ENCODE results near the gene ZBTB4. TPM values are rescaled to one million over a fixed set of nuclear protein-coding genes. Genes with fewer than 3 reads are reported as not detected.

The ZBTB4 gene
- 65.6 TPM for polyA plus RNA-seq
- long read RNA-seq, donor 1, full-length matches to known transcripts, result 4 of 16 reads
- long read RNA-seq, donor 1, partial matches to known transcripts, result 12 of 16 reads
- long read RNA-seq, donor 1, other reads (novel, unspliced or antisense), result 0 of 16 reads
- long read RNA-seq, donor 2, full-length matches to known transcripts, result 9 of 1,129 reads
- long read RNA-seq, donor 2, partial matches to known transcripts, result 781 of 1,129 reads
- long read RNA-seq, donor 2, other reads (novel, unspliced or antisense), result 339 of 1,129 reads
- long read RNA-seq, donor 3, result 0 reads
- long read RNA-seq, donor 4, full-length matches to known transcripts, result 2 of 33 reads
- long read RNA-seq, donor 4, partial matches to known transcripts, result 31 of 33 reads
- long read RNA-seq, donor 4, other reads (novel, unspliced or antisense), result 0 of 33 reads
- long read RNA-seq, donor 5, full-length matches to known transcripts, result 4 of 4 reads
- long read RNA-seq, donor 5, partial matches to known transcripts, result 0 of 4 reads
- long read RNA-seq, donor 5, other reads (novel, unspliced or antisense), result 0 of 4 reads
- long read RNA-seq, donor 6, full-length matches to known transcripts, result 6 of 764 reads
- long read RNA-seq, donor 6, partial matches to known transcripts, result 733 of 764 reads
- long read RNA-seq, donor 6, other reads (novel, unspliced or antisense), result 25 of 764 reads
- long read RNA-seq, donor 7, full-length matches to known transcripts, result 1 of 13 reads
- long read RNA-seq, donor 7, partial matches to known transcripts, result 12 of 13 reads
- long read RNA-seq, donor 7, other reads (novel, unspliced or antisense), result 0 of 13 reads
- long read RNA-seq, donor 8, full-length matches to known transcripts, result 1 of 23 reads
- long read RNA-seq, donor 8, partial matches to known transcripts, result 22 of 23 reads
- long read RNA-seq, donor 8, other reads (novel, unspliced or antisense), result 0 of 23 reads
- long read RNA-seq, donor 9, full-length matches to known transcripts, result 4 of 14 reads
- long read RNA-seq, donor 9, partial matches to known transcripts, result 10 of 14 reads
- long read RNA-seq, donor 9, other reads (novel, unspliced or antisense), result 0 of 14 reads
- long read RNA-seq, donor 10, full-length matches to known transcripts, result 5 of 1,188 reads
- long read RNA-seq, donor 10, partial matches to known transcripts, result 871 of 1,188 reads
- long read RNA-seq, donor 10, other reads (novel, unspliced or antisense), result 312 of 1,188 reads
- long read RNA-seq, donor 11, full-length matches to known transcripts, result 2 of 7 reads
- long read RNA-seq, donor 11, partial matches to known transcripts, result 5 of 7 reads
- long read RNA-seq, donor 11, other reads (novel, unspliced or antisense), result 0 of 7 reads

GRCh38 chr17:7479213-7480088, at the start of gene ZBTB4:
Gene ZBTB4 (minus strand): TSS chr17:7479631. CDS start chr17:7466801, 12,830 bp downstream.
- Histone ChIP-seq H3K9me3 (ENCODE audit: control insufficient read depth, low read depth, low read length) (no peaks in the 10 kb centered on the region), H3K27ac (ENCODE audit: low read length) (peak within 1 kb of the TSS; percentile 97), H3K36me3 (ENCODE audit: control insufficient read depth, insufficient read depth, low read length) (peaks cover 4% of the 10 kb centered on the region), H3K4me1 (ENCODE audit: control insufficient read depth, insufficient read depth, low read length) (peaks cover 56% of the 10 kb centered on the region), H3K27me3 (ENCODE audit: control insufficient read depth, insufficient read depth, low read length) (no peaks in the 10 kb centered on the region), H3K4me3 (ENCODE audit: low read length) (peak within 1 kb of the TSS; percentile 66)
- no CpG with 5 or more reads among the region's 92 CpGs for WGBS (ENCODE audit: insufficient coverage, low lambda C conversion rate)
- DNase-seq, result peak; percentile 63 to 85

- Histone ChIP-seq H3K9me3 (ENCODE audit: control insufficient read depth, low read depth, low read length) (peaks cover 22% of the 10 kb centered on the region), H3K36me3 (ENCODE audit: control insufficient read depth, insufficient read depth, low read length) (no peaks in the 10 kb centered on the region), H3K4me3 (ENCODE audit: low read length) (no peak overlapping the region), H3K27me3 (ENCODE audit: control insufficient read depth, insufficient read depth, low read length) (no peaks in the 10 kb centered on the region), H3K27ac (ENCODE audit: low read length) (no peak overlapping the region), H3K4me1 (ENCODE audit: control insufficient read depth, insufficient read depth, low read length) (peaks cover 10% of the 10 kb centered on the region)
- DNase-seq, result no peak
These were observed 49.4 kb upstream of the ZBTB4 start for GRCh38 chr17:7528842-7529241.

GRCh38 chr17:7523033-7523432, 43.6 kb upstream of the ZBTB4 start:
- no peaks in the 10 kb centered on the region for H3K4me1 ChIP-seq (ENCODE audit: control insufficient read depth, insufficient read depth, low read length)
- no CpG with 5 or more reads among the region's 10 CpGs for WGBS (ENCODE audit: insufficient coverage, low lambda C conversion rate)
- no peak overlapping the region for H3K4me3 ChIP-seq (ENCODE audit: low read length)
- H3K36me3 ChIP-seq (ENCODE audit: control insufficient read depth, insufficient read depth, low read length), result no peaks in the 10 kb centered on the region
- H3K27ac ChIP-seq (ENCODE audit: low read length), result no peak overlapping the region
- no peak for DNase-seq
- H3K9me3 ChIP-seq (ENCODE audit: control insufficient read depth, low read depth, low read length), result peaks cover 11% of the 10 kb centered on the region
- no peaks in the 10 kb centered on the region for H3K27me3 ChIP-seq (ENCODE audit: control insufficient read depth, insufficient read depth, low read length)

GRCh38 chr17:7515911-7516610, 36.6 kb upstream of the ZBTB4 start:
- Histone ChIP-seq H3K9me3 (ENCODE audit: control insufficient read depth, low read depth, low read length) (no peaks in the 10 kb centered on the region), H3K36me3 (ENCODE audit: control insufficient read depth, insufficient read depth, low read length) (peaks cover 36% of the 10 kb centered on the region), H3K27me3 (ENCODE audit: control insufficient read depth, insufficient read depth, low read length) (no peaks in the 10 kb centered on the region), H3K4me3 (ENCODE audit: low read length) (no peak overlapping the region), H3K27ac (ENCODE audit: low read length) (peak overlapping the region; percentile 71), H3K4me1 (ENCODE audit: control insufficient read depth, insufficient read depth, low read length) (peaks cover 12% of the 10 kb centered on the region)
- WGBS (ENCODE audit: insufficient coverage, low lambda C conversion rate), result no CpG with 5 or more reads among the region's 13 CpGs
- peak; percentile 84 to 93 for DNase-seq

- Histone ChIP-seq H3K9me3 (ENCODE audit: control insufficient read depth, low read depth, low read length) (no peaks in the 10 kb centered on the region), H3K4me1 (ENCODE audit: control insufficient read depth, insufficient read depth, low read length) (peaks cover 12% of the 10 kb centered on the region), H3K27me3 (ENCODE audit: control insufficient read depth, insufficient read depth, low read length) (no peaks in the 10 kb centered on the region), H3K4me3 (ENCODE audit: low read length) (no peak overlapping the region), H3K27ac (ENCODE audit: low read length) (no peak overlapping the region), H3K36me3 (ENCODE audit: control insufficient read depth, insufficient read depth, low read length) (peaks cover 56% of the 10 kb centered on the region)
- no peak for DNase-seq
- no CpG with 5 or more reads among the region's 17 CpGs for WGBS (ENCODE audit: insufficient coverage, low lambda C conversion rate)
These were observed 34.5 kb upstream of the ZBTB4 start for GRCh38 chr17:7513850-7514419.

- Histone ChIP-seq H3K4me3 (ENCODE audit: low read length) (no peak overlapping the region), H3K27me3 (ENCODE audit: control insufficient read depth, insufficient read depth, low read length) (no peaks in the 10 kb centered on the region), H3K27ac (ENCODE audit: low read length) (no peak overlapping the region), H3K9me3 (ENCODE audit: control insufficient read depth, low read depth, low read length) (no peaks in the 10 kb centered on the region), H3K4me1 (ENCODE audit: control insufficient read depth, insufficient read depth, low read length) (peaks cover 12% of the 10 kb centered on the region), H3K36me3 (ENCODE audit: control insufficient read depth, insufficient read depth, low read length) (peaks cover 65% of the 10 kb centered on the region)
- 95% methylated on average over 8 of the region's 20 CpGs for WGBS (ENCODE audit: insufficient coverage, low lambda C conversion rate)
- no peak for DNase-seq
These were observed 33.6 kb upstream of the ZBTB4 start for GRCh38 chr17:7512824-7513540.

- no peak overlapping the region for H3K4me3 ChIP-seq (ENCODE audit: low read length)
These were observed 32.7 kb upstream of the ZBTB4 start for GRCh38 chr17:7512105-7512504.

GRCh38 chr17:7511108-7511507, 31.7 kb upstream of the ZBTB4 start:
- Histone ChIP-seq H3K4me1 (ENCODE audit: control insufficient read depth, insufficient read depth, low read length) (peaks cover 11% of the 10 kb centered on the region), H3K27ac (ENCODE audit: low read length) (no peak overlapping the region), H3K36me3 (ENCODE audit: control insufficient read depth, insufficient read depth, low read length) (peaks cover 80% of the 10 kb centered on the region), H3K9me3 (ENCODE audit: control insufficient read depth, low read depth, low read length) (no peaks in the 10 kb centered on the region), H3K27me3 (ENCODE audit: control insufficient read depth, insufficient read depth, low read length) (no peaks in the 10 kb centered on the region), H3K4me3 (ENCODE audit: low read length) (no peak overlapping the region)
- DNase-seq, result no peak
- 80% methylated on average over 1 of the region's 10 CpGs for WGBS (ENCODE audit: insufficient coverage, low lambda C conversion rate)

More at GRCh38 chr17:7512105-7512504, 32.7 kb upstream of the ZBTB4 start:
- WGBS (ENCODE audit: insufficient coverage, low lambda C conversion rate), result 100% methylated on average over 1 of the region's 15 CpGs
- no peak overlapping the region for H3K27ac ChIP-seq (ENCODE audit: low read length)
- H3K36me3 ChIP-seq (ENCODE audit: control insufficient read depth, insufficient read depth, low read length), result peaks cover 70% of the 10 kb centered on the region
- no peaks in the 10 kb centered on the region for H3K9me3 ChIP-seq (ENCODE audit: control insufficient read depth, low read depth, low read length)
- no peak for DNase-seq
- H3K4me1 ChIP-seq (ENCODE audit: control insufficient read depth, insufficient read depth, low read length), result peaks cover 12% of the 10 kb centered on the region
- H3K27me3 ChIP-seq (ENCODE audit: control insufficient read depth, insufficient read depth, low read length), result no peaks in the 10 kb centered on the region

All from large intestine (tissue), 12 donors.